Measurements from ENCODE around the gene DHRSX. TPM values are rescaled to one million over a fixed set of nuclear protein-coding genes. Genes with fewer than 3 reads are reported as not detected.
A peak's percentile ranks its signal among the peaks of the same experiment; 100 is the strongest.

The DHRSX gene
- total and polyA plus RNA-seq, 2 of the 8 experiments (the other 6 are each of a cell fraction or from before 2014, with no cell fraction given): 35.1 to 43.4 TPM

DNA sequence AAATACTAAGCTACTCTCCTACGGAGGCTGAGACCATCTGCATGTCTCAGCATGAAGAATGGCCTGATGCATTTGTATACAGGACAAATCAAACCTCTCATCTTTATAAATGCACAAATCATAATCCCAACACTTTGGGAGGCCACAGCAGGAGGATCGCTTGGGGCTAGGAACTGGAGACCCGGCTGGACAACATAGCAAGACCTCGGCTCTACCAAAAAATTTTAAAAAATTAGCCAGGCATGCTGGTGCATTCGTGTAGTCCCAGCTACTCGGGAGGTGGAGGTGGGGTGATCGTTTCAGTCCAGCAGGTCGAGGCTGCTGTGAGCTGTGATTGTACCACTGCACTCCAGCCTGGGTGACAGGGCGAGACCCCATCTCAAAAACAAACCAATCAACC, 262.8 kb downstream of the DHRSX start:
- ChIA-PET POLR2A (ENCODE audit: partially characterized antibody) (no interaction called here), CTCF (ENCODE audit: partially characterized antibody) (no interaction called here)
- H3K4me1 ChIP-seq (replicated peaks in 1 of 4; ENCODE audit: control insufficient read depth in 3 of 4, insufficient read depth in 4 of 4, low read length in 3 of 4): peaks cover 0 to 15% (median 9%) of the 10 kb centered on the region in 4 experiments; a peak in 6 of 7 replicates
- TF ChIP-seq HDAC2 (IDR thresholded peaks at IDR 0.05; ENCODE audit: borderline replicate concordance in 1 of 2, low read depth in 2 of 2, low read length in 2 of 2) (no peak), TAF7 (optimal IDR thresholded peaks at IDR 0.05; ENCODE audit: borderline replicate concordance, low read depth, low read length) (no peak), TAF1 (IDR thresholded peaks at IDR 0.05; ENCODE audit: low read depth, low read length) (no peak), NANOG (IDR thresholded peaks at IDR 0.05; ENCODE audit: insufficient read depth, low read depth, low read length, poor library complexity, severe bottlenecking) (no peak), SRF (IDR thresholded peaks at IDR 0.05; ENCODE audit: low read depth, low read length) (no peak), POU5F1 (IDR thresholded peaks at IDR 0.05; ENCODE audit: low read depth, low read length) (no peak), EP300 (IDR thresholded peaks at IDR 0.05; ENCODE audit: borderline replicate concordance in 1 of 2, low read depth in 2 of 2, low read length in 2 of 2) (no peak), GTF2F1 (IDR thresholded peaks at IDR 0.05; ENCODE audit: borderline replicate concordance, low read depth, low read length) (no peak), SP1 (IDR thresholded peaks at IDR 0.05; ENCODE audit: low read depth, low read length) (no peak), BACH1 (IDR thresholded peaks at IDR 0.05; ENCODE audit: low read length) (no peak), KDM5A (IDR thresholded peaks at IDR 0.05; ENCODE audit: low read length) (no peak)
- TF ChIP-seq, protein P1, sequence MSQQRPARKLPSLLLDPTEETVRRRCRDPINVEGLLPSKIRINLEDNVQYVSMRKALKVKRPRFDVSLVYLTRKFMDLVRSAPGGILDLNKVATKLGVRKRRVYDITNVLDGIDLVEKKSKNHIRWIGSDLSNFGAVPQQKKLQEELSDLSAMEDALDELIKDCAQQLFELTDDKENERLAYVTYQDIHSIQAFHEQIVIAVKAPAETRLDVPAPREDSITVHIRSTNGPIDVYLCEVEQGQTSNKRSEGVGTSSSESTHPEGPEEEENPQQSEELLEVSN (IDR thresholded peaks at IDR 0.05): no peak
- 84% methylated on average over 9 of the region's 9 CpGs; no CpG with 5 or more reads in 1 of the 2 experiments for whole genome bisulfite sequencing, 2 experiments (ENCODE audit: extremely low coverage in 1 of 2, insufficient coverage in 1 of 2, insufficient read length in 1 of 2, insufficient replicate concordance in 2 of 2, low coverage in 1 of 2, low lambda C conversion rate in 2 of 2, missing lambda C conversion rate in 1 of 2)
- no peak overlapping the region for H2AK5ac ChIP-seq (ENCODE audit: low read depth, low read length)
- H3K9ac ChIP-seq (replicated peaks in 1 of 4; ENCODE audit: extremely low read depth in 1 of 4, low read depth in 3 of 4, low read length in 3 of 4): no peak overlapping the region
- no peaks in the 10 kb centered on the region; a peak in 1 of 4 replicates for H3K9me3 ChIP-seq (ENCODE audit: insufficient read depth in 2 of 2, low read depth in 1 of 2, low read length in 1 of 2)
- H2BK15ac ChIP-seq (ENCODE audit: low read length): no peak overlapping the region
- H3K23ac ChIP-seq (ENCODE audit: insufficient read length): no peak overlapping the region
- H4K20me1 ChIP-seq (replicated peaks in 1 of 2; ENCODE audit: control insufficient read depth in 1 of 2, insufficient read depth in 2 of 2, low read length in 2 of 2): no peaks in the 10 kb centered on the region
- H2BK12ac ChIP-seq (ENCODE audit: low read depth, low read length): no peak overlapping the region
- H3K79me2 ChIP-seq (ENCODE audit: control insufficient read depth in 1 of 2, insufficient read depth in 2 of 2, low read length in 2 of 2): no peaks in the 10 kb centered on the region
- no peak overlapping the region for H2BK5ac ChIP-seq (ENCODE audit: low read depth, low read length)
- no peak overlapping the region for H3K14ac ChIP-seq (ENCODE audit: insufficient read length)
- DNase-seq (ENCODE audit: low read depth in 1 of 2, low spot score in 2 of 2): no peak
- no peak overlapping the region; the same call in 1 of the 2 replicates for H3K18ac ChIP-seq (ENCODE audit: extremely low read depth, low read length)
- no peaks in the 10 kb centered on the region; a peak in 1 of 8 replicates for H3K36me3 ChIP-seq (ENCODE audit: control insufficient read depth in 2 of 4, insufficient read depth in 4 of 4, low read length in 3 of 4)
- no peaks in the 10 kb centered on the region; a peak in 1 of 7 replicates for H3K27me3 ChIP-seq (replicated peaks in 1 of 4; ENCODE audit: control insufficient read depth in 3 of 4, extremely low read depth in 1 of 4, insufficient read depth in 3 of 4, low read length in 3 of 4)
- no peak overlapping the region for H2BK120ac ChIP-seq (replicated peaks; ENCODE audit: low read depth, low read length)
- H3K27ac ChIP-seq (ENCODE audit: low read depth, low read length): no peak overlapping the region
- H4K91ac ChIP-seq (replicated peaks; ENCODE audit: insufficient read length, low read length): no peak overlapping the region
- H2AFZ ChIP-seq (ENCODE audit: low read length): no peak overlapping the region
- H3K23me2 ChIP-seq (ENCODE audit: low read depth, low read length): no peaks in the 10 kb centered on the region
- H4K5ac ChIP-seq (ENCODE audit: insufficient read length, low read depth, low read length): no peak overlapping the region
- no peak overlapping the region for H3K4me2 ChIP-seq (ENCODE audit: insufficient read depth in 1 of 2, low read depth in 2 of 2, low read length in 2 of 2)
- H2BK20ac ChIP-seq (ENCODE audit: low read length): no peak overlapping the region
- H3K4me3 ChIP-seq (ENCODE audit: extremely low read depth in 1 of 4, insufficient read depth in 2 of 4, low read depth in 3 of 4, low read length in 4 of 4): no peak overlapping the region
- H4K8ac ChIP-seq (ENCODE audit: extremely low read depth, insufficient read depth, low read length): peak overlapping the region; percentile 7; the same call in 1 of the 2 replicates
- H3K79me1 ChIP-seq (ENCODE audit: low read depth, low read length): 0 out of 2 replicates have a peak, but pooled peaks cover 2% of the 10 kb centered on the region
- FAIRE-seq: no peak
- no peak overlapping the region for H3K56ac ChIP-seq (replicated peaks; ENCODE audit: insufficient read length, low read depth, low read length)
- H3K4ac ChIP-seq (replicated peaks; ENCODE audit: insufficient read length, low read depth, low read length): no peak overlapping the region
